Panc1 (cell line): Measurements from ENCODE around the gene ESRRG. TPM values are rescaled to one million over a fixed set of nuclear protein-coding genes. Genes with fewer than 3 reads are reported as not detected.

ENCODE experiments used
- ATAC-seq: fragments of 200-7000 bp; cut with Tn5 transposase; 2 replicates; pipeline ENCODE4 v1.9.1; 2020; ENCODE audit warnings: mild to moderate bottlenecking, moderate library complexity
- BruUV-seq: library from RNA; stranded (reverse); fragments of 400-500 nt; replicated peaks from 2 replicates; lab custom pipeline; 2021; lab: Mats Ljungman, UMichigan
- CTCF ChIA-PET: fragments of 300-600 bp; sonication (Branson Sonifier 250); formaldehyde crosslinking; loops from one replicate; lab custom pipeline; 2022; ENCODE audit warnings: antibody characterized with exemption; lab: Charles Lee
- POLR2A ChIA-PET: fragments of 300-600 bp; sonication (Branson Sonifier 250); formaldehyde crosslinking; loops from one replicate; lab custom pipeline; 2022; ENCODE audit warnings: antibody characterized with exemption; lab: Charles Lee
- DNase-seq: peaks from one replicate; pipeline ENCODE4 v3.0.0-alpha.2; 2010; ENCODE audit warnings: low read depth, low spot score
- H3K27ac ChIP-seq: 2 replicates; pipeline ENCODE4 v1.5.1; 2011; ENCODE audit warnings: mild to moderate bottlenecking, low read length, inconsistent platforms
- H3K27me3 ChIP-seq: fragments of 200-500 bp; sonication (Bioruptor generic); 2 replicates; pipeline ENCODE4 v1.6.0; 2014; ENCODE audit warnings: low read length, inconsistent platforms; ENCODE audit not compliant: control insufficient read depth, insufficient read depth
- H3K36me3 ChIP-seq: fragments of 200-500 bp; sonication (Bioruptor generic); 2 replicates; pipeline ENCODE4 v1.5.1; 2014; ENCODE audit warnings: inconsistent platforms, mild to moderate bottlenecking, low read length, moderate library complexity; ENCODE audit not compliant: control insufficient read depth, insufficient read depth
- H3K4me1 ChIP-seq: 2 replicates; pipeline ENCODE4 v1.5.1; 2011; ENCODE audit warnings: inconsistent platforms, mild to moderate bottlenecking, low read length, moderate library complexity; ENCODE audit not compliant: control insufficient read depth, insufficient read depth
- H3K4me3 ChIP-seq, 2 experiments: 2 replicates each; pipeline ENCODE4 v1.5.1; 2011 to 2012; ENCODE audit warnings: low read depth in 2 of 2, low read length in 2 of 2, mild to moderate bottlenecking in 2 of 2, inconsistent platforms in 1 of 2, moderate library complexity in 1 of 2
- H3K9me3 ChIP-seq: fragments of 200-500 bp; sonication (Bioruptor generic); 2 replicates; pipeline ENCODE4 v1.5.1; 2014; ENCODE audit warnings: low read depth, mild to moderate bottlenecking, inconsistent platforms, low read length, moderate library complexity; ENCODE audit not compliant: control insufficient read depth, insufficient read depth
- POLR2AphosphoS5 ChIP-seq: IDR thresholded peaks from 2 replicates; pipeline ENCODE4 v1.6.1; 2012; ENCODE audit warnings: mild to moderate bottlenecking, low read depth, low read length, moderate library complexity
- SIN3A ChIP-seq: IDR thresholded peaks from 2 replicates; pipeline ENCODE4 v1.6.1; 2012; ENCODE audit warnings: low read depth, mild to moderate bottlenecking, low read length, moderate library complexity, borderline replicate concordance; ENCODE audit not compliant: insufficient read depth
- TCF7L2 ChIP-seq: IDR thresholded peaks from 2 replicates; pipeline ENCODE4 v1.6.1; 2011; ENCODE audit warnings: mild to moderate bottlenecking, low read depth, low read length, inconsistent platforms
- in situ Hi-C: cut with HindIII; loops from 2 replicates; pipeline ENCODE4 v1.10.0; 2016; ENCODE audit warnings: low sequenced_read_pairs, low pct_unique_long_range_greater_than_20kb
- intact Hi-C: fragments of 100-400 bp; cut with micrococcal nuclease; formaldehyde crosslinking; loops from one replicate; pipeline ENCODE4 v1.10.0; 2022; ENCODE audit not compliant: unreplicated experiment
- total RNA-seq: library from RNA; stranded (reverse); gene quantifications from one replicate; pipeline ENCODE4 v1.2.1, GENCODE V29; 2021; ENCODE audit not compliant: unreplicated experiment
- TF ChIP-seq, protein P1 (sequence below): fragments of 450-650 bp; IDR thresholded peaks from 2 replicates; pipeline ENCODE4 v1.5.1; 2017; ENCODE audit warnings: mild to moderate bottlenecking
- TF ChIP-seq, protein P2 (sequence below), 2 experiments: IDR thresholded peaks; 2 replicates each; pipeline ENCODE4 v1.6.1; 2011 to 2012; ENCODE audit warnings: low read depth in 2 of 2, control low read depth in 1 of 2, low read length in 1 of 2, mild to moderate bottlenecking in 1 of 2, moderate library complexity in 1 of 2; ENCODE audit not compliant: insufficient read depth in 1 of 2

Gene ESRRG
- total RNA-seq, 1 experiment from 2014 or later: not detected

DNA sequence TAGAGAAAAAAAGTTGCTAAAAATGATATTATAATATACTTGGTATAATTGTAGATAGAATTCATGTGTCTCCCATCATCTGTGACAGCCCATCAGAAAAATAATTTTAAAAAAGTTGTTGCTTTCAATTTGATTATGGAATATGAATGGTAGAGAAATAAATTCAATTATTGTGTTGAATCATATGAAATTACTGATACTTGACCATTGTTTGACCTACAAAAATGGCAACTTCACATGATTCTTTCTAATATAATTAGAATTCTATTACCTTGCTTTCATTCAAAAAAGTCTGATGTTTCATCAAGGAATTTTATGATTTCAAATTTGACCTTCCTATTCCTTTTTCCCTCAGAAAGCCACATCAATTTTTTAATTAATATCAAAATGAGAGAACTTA lies 11.5 kb downstream of the ESRRG start:
- CTCF ChIA-PET: no interaction called here
- DNase-seq (no peak), ATAC-seq (no peak)
- no peak overlapping the region for H3K27ac ChIP-seq
- POLR2A ChIA-PET: no interaction called here
- no peak overlapping the region for H3K4me3 ChIP-seq
- no peaks in the 10 kb centered on the region for H3K36me3 ChIP-seq
- H3K4me1 ChIP-seq: no peaks in the 10 kb centered on the region
- H3K9me3 ChIP-seq: no peaks in the 10 kb centered on the region
- in situ Hi-C loops (no loop called here), intact Hi-C loops (no loop called here)
- TF ChIP-seq POLR2AphosphoS5 (no peak), SIN3A (no peak), TCF7L2 (no peak)
- TF ChIP-seq, protein P1, sequence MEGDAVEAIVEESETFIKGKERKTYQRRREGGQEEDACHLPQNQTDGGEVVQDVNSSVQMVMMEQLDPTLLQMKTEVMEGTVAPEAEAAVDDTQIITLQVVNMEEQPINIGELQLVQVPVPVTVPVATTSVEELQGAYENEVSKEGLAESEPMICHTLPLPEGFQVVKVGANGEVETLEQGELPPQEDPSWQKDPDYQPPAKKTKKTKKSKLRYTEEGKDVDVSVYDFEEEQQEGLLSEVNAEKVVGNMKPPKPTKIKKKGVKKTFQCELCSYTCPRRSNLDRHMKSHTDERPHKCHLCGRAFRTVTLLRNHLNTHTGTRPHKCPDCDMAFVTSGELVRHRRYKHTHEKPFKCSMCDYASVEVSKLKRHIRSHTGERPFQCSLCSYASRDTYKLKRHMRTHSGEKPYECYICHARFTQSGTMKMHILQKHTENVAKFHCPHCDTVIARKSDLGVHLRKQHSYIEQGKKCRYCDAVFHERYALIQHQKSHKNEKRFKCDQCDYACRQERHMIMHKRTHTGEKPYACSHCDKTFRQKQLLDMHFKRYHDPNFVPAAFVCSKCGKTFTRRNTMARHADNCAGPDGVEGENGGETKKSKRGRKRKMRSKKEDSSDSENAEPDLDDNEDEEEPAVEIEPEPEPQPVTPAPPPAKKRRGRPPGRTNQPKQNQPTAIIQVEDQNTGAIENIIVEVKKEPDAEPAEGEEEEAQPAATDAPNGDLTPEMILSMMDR: no peak
- TF ChIP-seq, protein P2, sequence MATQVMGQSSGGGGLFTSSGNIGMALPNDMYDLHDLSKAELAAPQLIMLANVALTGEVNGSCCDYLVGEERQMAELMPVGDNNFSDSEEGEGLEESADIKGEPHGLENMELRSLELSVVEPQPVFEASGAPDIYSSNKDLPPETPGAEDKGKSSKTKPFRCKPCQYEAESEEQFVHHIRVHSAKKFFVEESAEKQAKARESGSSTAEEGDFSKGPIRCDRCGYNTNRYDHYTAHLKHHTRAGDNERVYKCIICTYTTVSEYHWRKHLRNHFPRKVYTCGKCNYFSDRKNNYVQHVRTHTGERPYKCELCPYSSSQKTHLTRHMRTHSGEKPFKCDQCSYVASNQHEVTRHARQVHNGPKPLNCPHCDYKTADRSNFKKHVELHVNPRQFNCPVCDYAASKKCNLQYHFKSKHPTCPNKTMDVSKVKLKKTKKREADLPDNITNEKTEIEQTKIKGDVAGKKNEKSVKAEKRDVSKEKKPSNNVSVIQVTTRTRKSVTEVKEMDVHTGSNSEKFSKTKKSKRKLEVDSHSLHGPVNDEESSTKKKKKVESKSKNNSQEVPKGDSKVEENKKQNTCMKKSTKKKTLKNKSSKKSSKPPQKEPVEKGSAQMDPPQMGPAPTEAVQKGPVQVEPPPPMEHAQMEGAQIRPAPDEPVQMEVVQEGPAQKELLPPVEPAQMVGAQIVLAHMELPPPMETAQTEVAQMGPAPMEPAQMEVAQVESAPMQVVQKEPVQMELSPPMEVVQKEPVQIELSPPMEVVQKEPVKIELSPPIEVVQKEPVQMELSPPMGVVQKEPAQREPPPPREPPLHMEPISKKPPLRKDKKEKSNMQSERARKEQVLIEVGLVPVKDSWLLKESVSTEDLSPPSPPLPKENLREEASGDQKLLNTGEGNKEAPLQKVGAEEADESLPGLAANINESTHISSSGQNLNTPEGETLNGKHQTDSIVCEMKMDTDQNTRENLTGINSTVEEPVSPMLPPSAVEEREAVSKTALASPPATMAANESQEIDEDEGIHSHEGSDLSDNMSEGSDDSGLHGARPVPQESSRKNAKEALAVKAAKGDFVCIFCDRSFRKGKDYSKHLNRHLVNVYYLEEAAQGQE (IDR thresholded peaks at IDR 0.05; ENCODE audit: insufficient read depth in 1 of 2, low read depth in 2 of 2, low read length in 1 of 2): no peak
- no peaks in the 10 kb centered on the region; the same call in 1 of the 2 replicates for H3K27me3 ChIP-seq
- BruUV-seq: no TSS peak

DNA sequence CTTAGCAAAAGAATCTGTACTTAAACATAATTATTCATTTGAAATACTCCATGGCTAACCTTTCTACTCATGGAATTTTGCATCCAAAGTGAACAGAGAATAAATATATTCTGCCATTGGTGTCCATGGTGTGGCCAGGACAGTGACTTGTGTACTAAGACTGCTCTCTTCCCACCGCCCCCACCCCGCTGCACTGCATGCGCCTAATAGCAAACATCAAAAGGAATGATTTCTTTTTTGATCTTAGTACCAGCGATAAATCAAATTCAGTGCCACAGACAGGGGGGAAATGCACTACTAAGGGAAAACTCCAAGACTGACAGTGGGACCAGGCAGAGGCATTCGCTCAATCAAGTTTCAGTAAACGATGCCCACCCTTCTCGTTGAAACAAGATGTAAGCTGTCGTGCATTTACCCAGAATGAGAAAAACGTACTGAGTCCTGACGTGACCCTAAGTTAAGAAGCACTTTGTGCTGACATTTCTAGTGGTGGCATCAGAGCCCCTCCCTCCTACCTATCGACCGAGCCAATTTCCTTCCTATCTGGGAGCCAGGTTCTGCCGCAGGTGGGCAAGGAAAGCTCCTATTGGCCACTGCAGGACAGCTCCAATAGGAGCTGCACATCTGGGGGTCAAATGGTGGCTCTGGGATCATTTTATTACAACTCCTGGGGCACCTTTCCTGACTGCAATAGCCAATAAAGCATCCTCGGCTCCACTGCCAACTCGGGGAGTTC lies 12.5 kb downstream of the ESRRG start:
- in situ Hi-C loops (no loop called here), intact Hi-C loops (no loop called here)
- Histone ChIP-seq H3K4me3 (no peak overlapping the region), H3K27me3 (no peaks in the 10 kb centered on the region; the same call in 1 of the 2 replicates), H3K27ac (no peak overlapping the region), H3K4me1 (no peaks in the 10 kb centered on the region), H3K36me3 (no peaks in the 10 kb centered on the region), H3K9me3 (no peaks in the 10 kb centered on the region)
- BruUV-seq: no TSS peak
- no peak for ATAC-seq
- CTCF ChIA-PET: no interaction called here
- TF ChIP-seq, protein P1: no peak
- TF ChIP-seq POLR2AphosphoS5 (no peak), SIN3A (no peak), TCF7L2 (no peak)
- TF ChIP-seq, protein P2 (IDR thresholded peaks at IDR 0.05; ENCODE audit: insufficient read depth in 1 of 2, low read depth in 2 of 2, low read length in 1 of 2): no peak
- POLR2A ChIA-PET: no interaction called here
- DNase-seq: no peak
